Dedifferentiated amniotic fluid mesenchymal stem cell (primary cell): Measurements from ENCODE around the gene PLXNA4.

ENCODE experiments used
- DNase-seq: peaks from one replicate; pipeline ENCODE4 v3.0.0-alpha.2; 2016; ENCODE audit errors: extremely low spot score

Gene PLXNA4

GRCh38 chr7:132352800-132353199 lies 223.5 kb downstream of the PLXNA4 start:
- DNase-seq: no peak

- no peak for DNase-seq
Observed at GRCh38 chr7:132351954-132352499, 224.2 kb downstream of the PLXNA4 start.

- no peak for DNase-seq
Observed at GRCh38 chr7:132350741-132351140, 225.5 kb downstream of the PLXNA4 start.

- no peak for DNase-seq
Observed at GRCh38 chr7:132349075-132349474, 227.2 kb downstream of the PLXNA4 start.

- DNase-seq: no peak
Observed at GRCh38 chr7:132348341-132348740, 227.9 kb downstream of the PLXNA4 start.

GRCh38 chr7:132347858-132348257 lies 228.4 kb downstream of the PLXNA4 start:
- DNase-seq: no peak

- DNase-seq: no peak
Observed at GRCh38 chr7:132347123-132347522, 229.1 kb downstream of the PLXNA4 start.

GRCh38 chr7:132345543-132346129 lies 230.6 kb downstream of the PLXNA4 start:
- no peak for DNase-seq

- DNase-seq: no peak
Observed at GRCh38 chr7:132345030-132345429, 231.2 kb downstream of the PLXNA4 start.

- no peak for DNase-seq
Observed at GRCh38 chr7:132343199-132343598, 233.1 kb downstream of the PLXNA4 start.

- DNase-seq: no peak
Observed at GRCh38 chr7:132337450-132338080, 238.7 kb downstream of the PLXNA4 start.

- DNase-seq: no peak
Observed at GRCh38 chr7:132336797-132337196, 239.5 kb downstream of the PLXNA4 start.

GRCh38 chr7:132333301-132333700 lies 243.0 kb downstream of the PLXNA4 start:
- no peak for DNase-seq

GRCh38 chr7:132328760-132329159 lies 247.5 kb downstream of the PLXNA4 start:
- no peak for DNase-seq

- no peak for DNase-seq
Observed at GRCh38 chr7:132328047-132328620, 248.1 kb downstream of the PLXNA4 start.

- no peak for DNase-seq
Observed at GRCh38 chr7:132326878-132327589, 249.2 kb downstream of the PLXNA4 start.

GRCh38 chr7:132322970-132323369 lies 253.3 kb downstream of the PLXNA4 start:
- no peak for DNase-seq

GRCh38 chr7:132321387-132321786 lies 254.9 kb downstream of the PLXNA4 start:
- DNase-seq: no peak

GRCh38 chr7:132319481-132319880 lies 256.8 kb downstream of the PLXNA4 start:
- no peak for DNase-seq

- peak; percentile 76 for DNase-seq
Observed at GRCh38 chr7:132318352-132319318, 257.6 kb downstream of the PLXNA4 start.

- no peak for DNase-seq
Observed at GRCh38 chr7:132317701-132318351, 258.4 kb downstream of the PLXNA4 start.
